Heart left ventricle (tissue), 13 donors: Measurements from ENCODE around the gene TBC1D5.

Experiments
- CTCF ChIP-seq, 12 donors: fragments of 200-600 bp; sonication (generic) in 4 of 12; IDR thresholded peaks; one replicate each; pipeline versions ENCODE4 v1.5.0 to v1.8.0; 2018 to 2022; ENCODE audit warnings: antibody characterized with exemption in 12 of 12, mild to moderate bottlenecking in 5 of 12
- POLR2A ChIP-seq, 2 donors: fragments of 450-650 bp; IDR thresholded peaks; one replicate each; pipeline ENCODE4 v1.6.1; 2017; ENCODE audit warnings: antibody characterized with exemption in 2 of 2, mild to moderate bottlenecking in 2 of 2, moderate library complexity in 2 of 2
- donor health status: ischemic (EF 13 %, LVEDD 7.1; RV severe dilation, severe dysfunction).
- donor health status: DM: no; HTN: yes; CAD: no.
- donor health status: DM: no; HTN: no; CAD: no.
- donor health status: ischemic (EF 25% LVEDD 6.9; RV normal size, moderate dysfunction).
- donor health status: ischemic (EF 25% LVEDD 5.7; RV mildly dilated, moderate dysfunction).
- donor health status: ischemic (EF 35%, LVEDD 5.7; RV mildly dilated, moderate dysfunction).
- donor health status: nonischemic (EF 11% LVEDD 7.7; RV severe dilation, severe dysfunction).
- donor health status: DM: yes; HTN: yes; CAD: no.
- donor health status: PGD.
- donor health status: ischemic (EF 29% LVEDD 5.4; RV normal size, mild dysfunction).
- donor health status: nonischemic (EF 23%, LVEDD 6.1; RV moderate dilation, normal function).

DNA sequence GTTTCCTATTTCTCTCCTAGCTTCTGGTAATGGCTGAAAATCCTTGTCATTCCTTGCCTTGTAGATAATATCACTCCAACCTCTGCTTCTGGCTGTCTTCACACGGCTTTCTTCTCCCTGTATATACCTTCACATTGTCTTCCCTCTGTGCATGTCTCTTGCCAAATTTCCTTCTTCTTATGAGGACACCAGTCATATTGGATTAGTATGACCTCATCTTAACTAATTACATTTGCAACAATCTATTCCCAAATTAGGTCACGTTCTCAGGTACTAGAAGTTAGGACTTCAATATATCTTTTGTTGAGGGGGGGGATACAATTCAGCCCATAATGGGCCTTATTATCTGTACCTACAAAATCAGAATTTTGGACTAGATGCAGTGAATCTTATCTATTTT, 440.3 kb downstream of the TBC1D5 start:
- TF ChIP-seq CTCF (IDR thresholded peaks at IDR 0.05) = no peak
- no peak for TF ChIP-seq POLR2A (IDR thresholded peaks at IDR 0.05)
